Measurements from ENCODE around the gene DLG2.

DLG2 gene

GRCh38 chr11:85541683-85542082, 85.5 kb downstream of the DLG2 start:
- no peak for DNase-seq

- no peak for DNase-seq
These were observed 86.4 kb downstream of the DLG2 start for GRCh38 chr11:85540635-85541205.

GRCh38 chr11:85540181-85540580, 87.0 kb downstream of the DLG2 start:
- DNase-seq = no peak

- DNase-seq = no peak
These were observed 87.4 kb downstream of the DLG2 start for GRCh38 chr11:85539740-85540139.

- no peak for DNase-seq
These were observed 88.0 kb downstream of the DLG2 start for GRCh38 chr11:85539029-85539689.

- DNase-seq = no peak
These were observed 90.7 kb downstream of the DLG2 start for GRCh38 chr11:85536438-85536837.

- DNase-seq = no peak
These were observed 92.3 kb downstream of the DLG2 start for GRCh38 chr11:85534806-85535205.

GRCh38 chr11:85531191-85531897, 95.8 kb downstream of the DLG2 start:
- no peak for DNase-seq

- no peak for DNase-seq
These were observed 96.5 kb downstream of the DLG2 start for GRCh38 chr11:85530634-85531033.

- no peak for DNase-seq
These were observed 100.6 kb downstream of the DLG2 start for GRCh38 chr11:85526564-85526963.

GRCh38 chr11:85525686-85526085, 101.5 kb downstream of the DLG2 start:
- DNase-seq = no peak

GRCh38 chr11:85517272-85517671, 109.9 kb downstream of the DLG2 start:
- no peak for DNase-seq

GRCh38 chr11:85495918-85496317, 131.2 kb downstream of the DLG2 start:
- no peak for DNase-seq

- no peak for DNase-seq
These were observed 132.7 kb downstream of the DLG2 start for GRCh38 chr11:85494396-85494795.

- DNase-seq = no peak
These were observed 141.2 kb downstream of the DLG2 start for GRCh38 chr11:85485902-85486301.

- no peak for DNase-seq
These were observed 143.3 kb downstream of the DLG2 start for GRCh38 chr11:85483861-85484260.

- no peak for DNase-seq
These were observed 145.3 kb downstream of the DLG2 start for GRCh38 chr11:85481862-85482261.

- no peak for DNase-seq
These were observed 151.3 kb downstream of the DLG2 start for GRCh38 chr11:85475660-85476517.

- no peak for DNase-seq
These were observed 154.2 kb downstream of the DLG2 start for GRCh38 chr11:85472953-85473352.

- DNase-seq = no peak
These were observed 162.9 kb downstream of the DLG2 start for GRCh38 chr11:85464283-85464682.

GRCh38 chr11:85459304-85459703, 167.8 kb downstream of the DLG2 start:
- no peak for DNase-seq

- DNase-seq = no peak
These were observed 182.7 kb downstream of the DLG2 start for GRCh38 chr11:85444479-85444878.

- DNase-seq = no peak
These were observed 186.9 kb downstream of the DLG2 start for GRCh38 chr11:85440273-85440672.

Measured in midbrain (tissue), 1 donor.